Measurements from ENCODE around the gene CD300A.

Gene CD300A

DNA sequence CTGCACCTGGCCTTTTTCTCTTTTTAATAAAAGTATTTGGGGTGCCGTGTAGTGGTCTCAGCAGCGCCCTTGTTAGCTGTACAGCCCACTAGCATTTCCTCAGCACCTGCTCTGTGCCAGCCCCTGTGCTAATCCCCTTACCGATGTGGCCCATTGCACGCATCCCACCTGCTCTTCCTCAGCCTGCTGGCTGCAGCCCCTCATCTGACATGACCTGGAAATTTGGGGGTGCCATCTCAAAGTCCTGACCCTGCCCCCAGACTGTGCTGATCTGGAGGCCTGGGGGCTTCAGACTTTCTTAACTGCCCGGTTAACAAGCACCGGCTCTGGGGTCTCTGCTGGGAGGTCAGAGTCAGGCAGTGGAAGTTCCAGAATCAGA is 24.2 kb upstream of the CD300A start:
- H3K36me3 ChIP-seq (ENCODE audit: control insufficient read depth, insufficient read depth, low read length) = no peaks in the 10 kb centered on the region
- TF ChIP-seq, protein P1, sequence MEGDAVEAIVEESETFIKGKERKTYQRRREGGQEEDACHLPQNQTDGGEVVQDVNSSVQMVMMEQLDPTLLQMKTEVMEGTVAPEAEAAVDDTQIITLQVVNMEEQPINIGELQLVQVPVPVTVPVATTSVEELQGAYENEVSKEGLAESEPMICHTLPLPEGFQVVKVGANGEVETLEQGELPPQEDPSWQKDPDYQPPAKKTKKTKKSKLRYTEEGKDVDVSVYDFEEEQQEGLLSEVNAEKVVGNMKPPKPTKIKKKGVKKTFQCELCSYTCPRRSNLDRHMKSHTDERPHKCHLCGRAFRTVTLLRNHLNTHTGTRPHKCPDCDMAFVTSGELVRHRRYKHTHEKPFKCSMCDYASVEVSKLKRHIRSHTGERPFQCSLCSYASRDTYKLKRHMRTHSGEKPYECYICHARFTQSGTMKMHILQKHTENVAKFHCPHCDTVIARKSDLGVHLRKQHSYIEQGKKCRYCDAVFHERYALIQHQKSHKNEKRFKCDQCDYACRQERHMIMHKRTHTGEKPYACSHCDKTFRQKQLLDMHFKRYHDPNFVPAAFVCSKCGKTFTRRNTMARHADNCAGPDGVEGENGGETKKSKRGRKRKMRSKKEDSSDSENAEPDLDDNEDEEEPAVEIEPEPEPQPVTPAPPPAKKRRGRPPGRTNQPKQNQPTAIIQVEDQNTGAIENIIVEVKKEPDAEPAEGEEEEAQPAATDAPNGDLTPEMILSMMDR (IDR thresholded peaks at IDR 0.05; ENCODE audit: insufficient read depth, low read length, poor library complexity, severe bottlenecking) = no peak
- H3K27me3 ChIP-seq (replicated peaks; ENCODE audit: control insufficient read depth, insufficient read depth, low read length) = no peaks in the 10 kb centered on the region; the same call in none of the 2 replicates
- H3K4me3 ChIP-seq (replicated peaks; ENCODE audit: low read depth, low read length) = no peak overlapping the region
- DNase-seq (ENCODE audit: extremely low read depth, insufficient read length) = no peak

DNA sequence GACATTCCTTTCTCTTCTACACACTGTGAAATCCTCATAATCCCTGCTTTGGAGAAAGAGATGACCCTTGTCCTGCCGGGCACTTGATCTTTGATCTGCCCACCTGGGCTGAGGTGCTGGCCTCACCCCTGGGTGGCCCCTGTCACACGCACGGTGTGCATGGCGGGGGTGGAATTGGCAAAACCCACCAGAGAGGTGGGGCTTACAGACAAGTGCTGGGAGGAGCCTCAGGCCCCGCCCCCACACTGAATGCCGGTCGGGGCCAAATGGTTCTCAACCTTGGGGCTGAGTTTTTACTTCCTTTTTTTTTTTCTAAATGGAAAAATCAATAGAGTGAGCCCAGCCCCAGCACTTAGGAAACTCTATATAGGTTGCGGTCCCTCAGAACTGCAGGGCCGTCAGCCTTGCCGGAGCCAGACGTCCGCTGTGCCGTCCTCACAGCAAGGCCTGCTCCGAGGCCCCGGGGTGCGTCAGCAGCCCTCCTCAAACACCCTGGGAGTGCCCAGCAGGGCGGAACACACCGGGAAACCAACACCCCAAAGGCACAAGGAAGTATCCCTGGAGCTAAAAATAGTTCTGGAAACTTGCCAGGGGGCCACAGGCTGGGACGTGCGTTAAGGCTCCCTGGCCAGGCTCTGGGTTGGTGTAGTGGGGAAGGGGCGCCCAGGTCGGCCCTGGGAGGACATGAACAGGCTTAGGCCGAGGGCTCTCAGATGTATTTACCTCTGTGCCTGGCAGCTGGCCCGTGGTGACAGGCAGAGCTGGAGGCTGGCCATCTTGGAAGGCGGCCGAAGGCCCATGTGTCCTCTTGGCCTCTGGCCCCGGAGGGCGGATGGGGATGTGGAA is 23.5 kb upstream of the CD300A start:
- peak; percentile 44 for DNase-seq (ENCODE audit: extremely low read depth, insufficient read length)
- H3K4me3 ChIP-seq (replicated peaks; ENCODE audit: low read depth, low read length) = no peak overlapping the region
- H3K27me3 ChIP-seq (replicated peaks; ENCODE audit: control insufficient read depth, insufficient read depth, low read length) = no peaks in the 10 kb centered on the region; the same call in none of the 2 replicates
- no peaks in the 10 kb centered on the region for H3K36me3 ChIP-seq (ENCODE audit: control insufficient read depth, insufficient read depth, low read length)
- TF ChIP-seq, protein P1 (IDR thresholded peaks at IDR 0.05; ENCODE audit: insufficient read depth, low read length, poor library complexity, severe bottlenecking) = no peak

DNA sequence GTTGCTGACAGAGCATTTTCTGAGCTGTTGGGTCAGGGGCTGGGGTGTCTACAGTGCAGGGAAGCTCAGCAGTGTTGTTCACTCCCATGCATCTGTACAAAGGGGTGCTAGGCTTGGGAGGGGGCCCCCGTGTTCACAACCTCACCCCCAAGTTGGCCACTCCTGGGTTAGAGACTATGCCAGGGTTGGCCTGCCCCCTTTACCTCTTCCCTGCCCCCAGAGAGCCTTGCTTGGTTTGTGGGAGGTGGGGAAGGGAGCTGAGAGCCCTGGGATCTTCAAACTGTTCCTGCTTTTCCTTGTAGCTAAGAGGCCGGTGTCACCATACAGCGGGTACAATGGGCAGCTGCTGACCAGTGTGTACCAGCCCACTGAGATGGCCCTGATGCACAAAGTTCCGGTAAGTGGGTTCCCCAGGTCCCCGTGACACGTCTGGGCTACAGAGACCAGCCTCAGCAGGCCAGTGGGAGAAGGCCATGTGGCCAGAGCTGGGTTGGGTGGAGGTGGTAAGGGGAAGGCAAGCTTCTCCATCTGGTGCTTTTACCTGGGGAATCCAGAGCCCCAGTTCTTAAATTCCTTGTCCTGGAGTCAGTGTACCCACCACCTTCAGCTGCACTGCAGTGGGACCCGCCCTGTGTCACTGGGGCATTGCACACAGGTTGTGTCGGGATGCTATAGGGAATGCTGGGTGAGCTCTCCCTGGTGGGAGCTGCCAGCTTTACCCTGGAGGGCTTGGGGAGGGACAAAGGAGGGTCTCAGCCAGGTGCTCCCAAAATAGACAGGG is 22.7 kb upstream of the CD300A start:
- no peaks in the 10 kb centered on the region; the same call in none of the 2 replicates for H3K27me3 ChIP-seq (replicated peaks; ENCODE audit: control insufficient read depth, insufficient read depth, low read length)
- no peaks in the 10 kb centered on the region for H3K36me3 ChIP-seq (ENCODE audit: control insufficient read depth, insufficient read depth, low read length)
- H3K4me3 ChIP-seq (replicated peaks; ENCODE audit: low read depth, low read length) = no peak overlapping the region
- no peak for DNase-seq (ENCODE audit: extremely low read depth, insufficient read length)
- TF ChIP-seq, protein P1 (IDR thresholded peaks at IDR 0.05; ENCODE audit: insufficient read depth, low read length, poor library complexity, severe bottlenecking) = no peak

DNA sequence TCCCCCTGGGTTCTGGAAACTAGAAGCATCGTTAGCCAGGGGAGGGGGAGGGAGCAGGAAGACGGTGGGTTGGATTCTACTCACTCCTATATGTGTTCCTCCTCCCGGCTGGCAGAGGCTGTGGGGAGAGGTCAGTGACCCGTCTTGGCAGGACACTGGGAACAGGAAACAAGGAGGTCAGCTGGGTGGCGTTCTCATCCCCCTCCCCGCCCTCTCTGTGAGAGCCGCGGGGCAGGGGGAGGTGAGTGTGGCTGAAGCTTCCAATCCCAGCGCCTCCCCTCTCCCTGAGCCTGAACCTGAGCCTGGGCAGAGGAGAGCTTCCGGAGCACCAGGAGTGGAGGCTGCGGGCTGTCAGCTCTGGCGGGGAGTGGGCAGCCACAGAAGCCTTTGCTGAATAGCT is 22.0 kb upstream of the CD300A start:
- Histone ChIP-seq H3K27me3 (replicated peaks; ENCODE audit: control insufficient read depth, insufficient read depth, low read length) (no peaks in the 10 kb centered on the region; the same call in none of the 2 replicates), H3K36me3 (ENCODE audit: control insufficient read depth, insufficient read depth, low read length) (no peaks in the 10 kb centered on the region), H3K4me3 (replicated peaks; ENCODE audit: low read depth, low read length) (no peak overlapping the region)
- TF ChIP-seq, protein P1 (IDR thresholded peaks at IDR 0.05; ENCODE audit: insufficient read depth, low read length, poor library complexity, severe bottlenecking) = no peak
- no peak for DNase-seq (ENCODE audit: extremely low read depth, insufficient read length)

DNA sequence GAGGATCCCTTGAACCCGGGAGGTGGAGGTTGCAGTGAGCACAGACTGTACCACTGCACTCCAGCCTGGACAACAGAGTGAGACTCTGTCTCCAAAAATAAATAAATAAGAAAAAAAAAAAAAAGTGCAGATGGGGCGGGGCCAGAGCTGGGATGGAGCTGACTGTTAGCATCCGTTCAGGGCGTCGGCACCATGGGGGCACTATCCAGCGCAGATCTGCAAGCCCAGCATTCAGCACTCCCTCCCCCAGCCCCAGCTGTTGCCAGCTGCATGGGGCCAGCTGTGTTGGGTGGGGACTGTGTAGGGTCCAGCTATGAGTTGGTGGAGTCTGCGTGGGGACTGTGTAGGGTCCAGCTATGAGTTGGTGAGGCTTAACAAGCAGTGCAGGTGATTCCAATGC is 21.3 kb upstream of the CD300A start:
- Histone ChIP-seq H3K36me3 (ENCODE audit: control insufficient read depth, insufficient read depth, low read length) (no peaks in the 10 kb centered on the region), H3K27me3 (replicated peaks; ENCODE audit: control insufficient read depth, insufficient read depth, low read length) (no peaks in the 10 kb centered on the region; the same call in none of the 2 replicates), H3K4me3 (replicated peaks; ENCODE audit: low read depth, low read length) (no peak overlapping the region)
- DNase-seq (ENCODE audit: extremely low read depth, insufficient read length) = no peak
- TF ChIP-seq, protein P1 (IDR thresholded peaks at IDR 0.05; ENCODE audit: insufficient read depth, low read length, poor library complexity, severe bottlenecking) = no peak
